HepG2 (cell line): Measurements from ENCODE around the gene CFAP91. TPM values are rescaled to one million over a fixed set of nuclear protein-coding genes. Genes with fewer than 3 reads are reported as not detected.

Source experiments
- FOXA1 ChIP-seq, 2 experiments: fragments of 450-650 bp in 1 of 2; sonication (generic) in 1 of 2; formaldehyde crosslinking in 1 of 2; IDR thresholded peaks; 2 replicates each; pipeline versions ENCODE4 v1.4.0 to v1.6.1; 2016 to 2020; ENCODE audit warnings: missing genetic modification reagents in 1 of 2
- FOXK2 ChIP-seq: fragments of 450-650 bp; IDR thresholded peaks from 2 replicates; pipeline ENCODE4 v1.6.1; 2016
- HES4 ChIP-seq: sonication (generic); formaldehyde crosslinking; IDR thresholded peaks from 2 replicates; pipeline ENCODE4 v1.9.0; 2021; ENCODE audit warnings: mild to moderate bottlenecking, missing genetic modification reagents, borderline replicate concordance
- HNF4G ChIP-seq, 2 experiments: sonication (generic) in 1 of 2; formaldehyde crosslinking in 1 of 2; IDR thresholded peaks; 2 replicates each; pipeline versions ENCODE4 v1.4.0 to v1.6.1; 2011 to 2020; ENCODE audit warnings: borderline replicate concordance in 2 of 2, low read depth in 2 of 2, mild to moderate bottlenecking in 2 of 2, low read length in 1 of 2, missing genetic modification reagents in 1 of 2, moderate library complexity in 1 of 2
- HNRNPLL ChIP-seq: fragments of 200-400 bp; formaldehyde crosslinking; IDR thresholded peaks from 2 replicates; pipeline ENCODE4 v1.6.1; 2017; ENCODE audit warnings: mild to moderate bottlenecking, low read depth, low read length; ENCODE audit not compliant: poor library complexity, severe bottlenecking
- KLF9 ChIP-seq: IDR thresholded peaks from 2 replicates; pipeline ENCODE4 v1.6.1; 2016; ENCODE audit warnings: low read depth
- KMT2A ChIP-seq: sonication (generic); formaldehyde crosslinking; IDR thresholded peaks from 2 replicates; pipeline ENCODE4 v1.4.0; 2020; ENCODE audit warnings: missing genetic modification reagents
- NCOR1 ChIP-seq: fragments of 200-600 bp; sonication (generic); IDR thresholded peaks from 2 replicates; pipeline ENCODE4 v1.7.0; 2017; ENCODE audit warnings: antibody characterized with exemption, low read length, borderline replicate concordance
- PPARG ChIP-seq: conservative IDR thresholded peaks from 2 replicates; pipeline ENCODE4 v1.6.1; 2016; ENCODE audit warnings: missing biosample characterization, missing genetic modification reagents
- RFXAP ChIP-seq: sonication (generic); formaldehyde crosslinking; IDR thresholded peaks from 2 replicates; pipeline ENCODE4 v1.4.0; 2020; ENCODE audit warnings: missing genetic modification reagents, borderline replicate concordance
- RXRB ChIP-seq: IDR thresholded peaks from 2 replicates; pipeline ENCODE4 v1.6.1; 2016; ENCODE audit warnings: borderline replicate concordance, missing genetic modification reagents, missing compliant biosample characterization
- SALL1 ChIP-seq: sonication (generic); formaldehyde crosslinking; IDR thresholded peaks from 2 replicates; pipeline ENCODE4 v1.8.0; 2022; ENCODE audit warnings: mild to moderate bottlenecking, missing genetic modification reagents
- SOX6 ChIP-seq, 2 experiments: fragments of 450-650 bp in 1 of 2; sonication (generic) in 1 of 2; formaldehyde crosslinking in 1 of 2; IDR thresholded peaks; 2 replicates each; pipeline versions ENCODE4 v1.4.0 to v1.6.1; 2017 to 2020; ENCODE audit warnings: antibody characterized with exemption in 1 of 2, mild to moderate bottlenecking in 1 of 2, missing genetic modification reagents in 1 of 2
- TGIF2 ChIP-seq: IDR thresholded peaks from 2 replicates; pipeline ENCODE4 v1.6.1; 2016; ENCODE audit warnings: control low read depth, missing compliant biosample characterization
- ZFP91 ChIP-seq: sonication (generic); formaldehyde crosslinking; IDR thresholded peaks from 2 replicates; pipeline ENCODE4 v1.9.0; 2022; ENCODE audit warnings: missing genetic modification reagents, mild to moderate bottlenecking, borderline replicate concordance
- ZFY ChIP-seq: sonication (generic); formaldehyde crosslinking; IDR thresholded peaks from 2 replicates; pipeline ENCODE4 v1.4.0; 2020; ENCODE audit warnings: missing genetic modification reagents
- ZNF234 ChIP-seq: sonication (generic); formaldehyde crosslinking; conservative IDR thresholded peaks from 2 replicates; pipeline ENCODE4 v1.5.1; 2020; ENCODE audit warnings: mild to moderate bottlenecking, missing genetic modification reagents
- ZNF441 ChIP-seq: sonication (generic); formaldehyde crosslinking; IDR thresholded peaks from 2 replicates; pipeline ENCODE4 v1.7.0; 2021; ENCODE audit warnings: missing genetic modification reagents, borderline replicate concordance
- ZNF543 ChIP-seq: sonication (generic); formaldehyde crosslinking; IDR thresholded peaks from 2 replicates; pipeline ENCODE4 v1.4.0; 2020; ENCODE audit warnings: mild to moderate bottlenecking, missing genetic modification reagents
- ZNF644 ChIP-seq: IDR thresholded peaks from 2 replicates; pipeline ENCODE4 v1.6.1; 2016; ENCODE audit warnings: low read depth
- ZNF792 ChIP-seq: IDR thresholded peaks from 2 replicates; pipeline ENCODE4 v1.6.1; 2016
- polyA plus RNA-seq, 8 experiments: library from polyadenylated mRNA; depleted of rRNA in 3 of 8; stranded (reverse) in 7 of 8; unstranded in 1 of 8; fragments of >200 nt; fragmentation: Illumina TruSeq in 4 of 8; extraction: Trizol in 4 of 8; gene quantifications; 2 replicates each; pipeline versions ENCODE4 v1.2.1 to v1.2.3, GENCODE V29; 2011 to 2016; ENCODE audit warnings: low read depth in 4 of 8, missing spikeins in 1 of 8, mixed read lengths in 1 of 8; ENCODE audit not compliant: insufficient read depth in 1 of 8
- total RNA-seq, 5 experiments: library from RNA; depleted of rRNA; stranded (reverse); fragments of >200 nt; fragmentation: Illumina TruSeq; extraction: Trizol; gene quantifications; 2 replicates each; pipeline ENCODE4 v1.2.3, GENCODE V29; 2016; ENCODE audit warnings: low read depth in 1 of 5
- TF ChIP-seq, protein P1 (sequence below), 2 experiments: sonication (generic) in 1 of 2; formaldehyde crosslinking in 1 of 2; IDR thresholded peaks; 2 replicates each; pipeline versions ENCODE4 v1.4.0 to v1.6.1; 2018 to 2020; ENCODE audit warnings: missing genetic modification reagents in 2 of 2, borderline replicate concordance in 1 of 2, low read depth in 1 of 2, mild to moderate bottlenecking in 1 of 2, missing biosample characterization in 1 of 2
- TF ChIP-seq, protein P2 (sequence below): sonication (generic); formaldehyde crosslinking; IDR thresholded peaks from 2 replicates; pipeline ENCODE4 v1.8.0; 2022; ENCODE audit warnings: low read depth, missing genetic modification reagents

CFAP91 gene
- total and polyA plus RNA-seq, 2 of the 13 experiments (the other 11 are each of a cell fraction or from before 2014, with no cell fraction given) = not detected

DNA sequence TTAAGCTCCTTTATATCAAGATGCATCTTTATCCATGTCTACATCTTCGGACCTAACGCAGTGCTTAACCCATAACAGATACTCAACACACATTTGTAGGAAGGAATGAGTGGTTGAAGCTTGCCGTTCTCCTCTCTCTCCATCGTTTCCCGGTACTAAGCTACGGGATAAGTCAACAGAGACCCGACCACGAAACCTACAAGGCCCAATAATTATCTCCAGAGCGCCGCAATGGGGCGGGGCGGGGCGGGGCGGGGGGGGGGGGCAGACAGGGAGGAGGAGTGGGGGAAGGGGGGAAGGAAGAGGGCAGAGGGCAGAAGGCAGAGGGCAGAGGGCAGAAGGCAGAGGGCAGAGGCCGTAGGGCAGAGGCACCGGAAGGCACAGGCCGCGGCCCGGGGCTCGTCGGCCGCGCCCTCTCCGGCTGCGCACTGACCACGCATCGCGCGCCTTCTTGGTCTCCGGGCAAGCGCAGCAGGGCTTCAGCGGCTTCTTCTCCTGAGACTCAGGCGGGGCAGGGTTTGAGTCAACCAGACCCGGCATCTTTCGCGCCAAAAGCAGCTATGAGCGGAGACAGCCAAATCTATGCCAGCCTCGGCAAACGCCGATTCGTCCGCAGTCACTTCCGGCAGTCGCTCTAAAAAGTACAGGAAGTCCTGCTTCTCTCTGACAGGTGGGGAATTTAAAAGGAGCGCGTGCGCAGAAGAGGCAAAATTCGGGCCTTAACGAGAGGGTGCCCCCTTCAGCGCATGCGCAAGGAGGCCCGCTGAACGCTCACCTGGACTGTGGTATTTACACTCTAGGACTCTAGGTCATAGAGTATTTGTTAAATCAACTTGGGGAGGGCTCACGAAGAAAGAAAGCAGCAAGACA is 25.8 kb upstream of the CFAP91 start, which contains the start of gene COX17 (continued):
- TF ChIP-seq ZFY (CRISPR knock-in tag) (peak; percentile 96), ZNF441 (peak; percentile 3; the same call in 1 of the 2 replicates), KLF9 (CRISPR knock-in tag) (0 out of 2 replicates have a peak, but pooled peaks have one; percentile 64), KMT2A (peak; percentile 82), SALL1 (CRISPR knock-in tag) (peak; percentile 69), RFXAP (CRISPR knock-in tag) (peak; percentile 57; the same call in 1 of the 2 replicates), FOXK2 (peak; percentile 51; the same call in 1 of the 2 replicates), PPARG (CRISPR knock-in tag) (peak; percentile 59; the same call in 1 of the 2 replicates), ZNF792 (CRISPR knock-in tag) (0 out of 2 replicates have a peak, but pooled peaks have one; percentile 24), HNRNPLL (peak; percentile 65), ZNF644 (CRISPR knock-in tag) (0 out of 2 replicates have a peak, but pooled peaks have one; percentile 17), ZNF234 (CRISPR knock-in tag) (no peak), HES4 (CRISPR knock-in tag) (0 out of 2 replicates have a peak, but pooled peaks have one; percentile 52), TGIF2 (CRISPR knock-in tag) (peak; percentile 76; the same call in 1 of the 2 replicates), NCOR1 (no peak), SOX6 (IDR thresholded peaks at IDR 0.05) (no peak), SOX6 (CRISPR knock-in tag; IDR thresholded peaks at IDR 0.05) (peak; percentile 55; the same call in 1 of the 2 replicates), ZNF543 (peak; percentile 78), ZFP91 (CRISPR knock-in tag) (peak; percentile 71; the same call in 1 of the 2 replicates), FOXA1 (IDR thresholded peaks at IDR 0.05) (no peak), FOXA1 (CRISPR knock-in tag; IDR thresholded peaks at IDR 0.05) (peak; percentile 87), HNF4G (IDR thresholded peaks at IDR 0.05; ENCODE audit: borderline replicate concordance, low read depth, low read length) (peak; percentile 53; the same call in 1 of the 2 replicates), HNF4G (CRISPR knock-in tag; IDR thresholded peaks at IDR 0.05; ENCODE audit: borderline replicate concordance, low read depth) (no peak), RXRB (peak; percentile 16; the same call in 1 of the 2 replicates)
- TF ChIP-seq, protein P1, sequence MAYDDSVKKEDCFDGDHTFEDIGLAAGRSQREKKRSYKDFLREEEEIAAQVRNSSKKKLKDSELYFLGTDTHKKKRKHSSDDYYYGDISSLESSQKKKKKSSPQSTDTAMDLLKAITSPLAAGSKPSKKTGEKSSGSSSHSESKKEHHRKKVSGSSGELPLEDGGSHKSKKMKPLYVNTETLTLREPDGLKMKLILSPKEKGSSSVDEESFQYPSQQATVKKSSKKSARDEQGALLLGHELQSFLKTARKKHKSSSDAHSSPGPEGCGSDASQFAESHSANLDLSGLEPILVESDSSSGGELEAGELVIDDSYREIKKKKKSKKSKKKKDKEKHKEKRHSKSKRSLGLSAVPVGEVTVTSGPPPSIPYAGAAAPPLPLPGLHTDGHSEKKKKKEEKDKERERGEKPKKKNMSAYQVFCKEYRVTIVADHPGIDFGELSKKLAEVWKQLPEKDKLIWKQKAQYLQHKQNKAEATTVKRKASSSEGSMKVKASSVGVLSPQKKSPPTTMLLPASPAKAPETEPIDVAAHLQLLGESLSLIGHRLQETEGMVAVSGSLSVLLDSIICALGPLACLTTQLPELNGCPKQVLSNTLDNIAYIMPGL (CRISPR knock-in tag; IDR thresholded peaks at IDR 0.05; ENCODE audit: borderline replicate concordance in 1 of 2, low read depth in 1 of 2) = 0 out of 4 replicates have a peak, but pooled peaks have one; percentile 18 to 38
- TF ChIP-seq, protein P2, sequence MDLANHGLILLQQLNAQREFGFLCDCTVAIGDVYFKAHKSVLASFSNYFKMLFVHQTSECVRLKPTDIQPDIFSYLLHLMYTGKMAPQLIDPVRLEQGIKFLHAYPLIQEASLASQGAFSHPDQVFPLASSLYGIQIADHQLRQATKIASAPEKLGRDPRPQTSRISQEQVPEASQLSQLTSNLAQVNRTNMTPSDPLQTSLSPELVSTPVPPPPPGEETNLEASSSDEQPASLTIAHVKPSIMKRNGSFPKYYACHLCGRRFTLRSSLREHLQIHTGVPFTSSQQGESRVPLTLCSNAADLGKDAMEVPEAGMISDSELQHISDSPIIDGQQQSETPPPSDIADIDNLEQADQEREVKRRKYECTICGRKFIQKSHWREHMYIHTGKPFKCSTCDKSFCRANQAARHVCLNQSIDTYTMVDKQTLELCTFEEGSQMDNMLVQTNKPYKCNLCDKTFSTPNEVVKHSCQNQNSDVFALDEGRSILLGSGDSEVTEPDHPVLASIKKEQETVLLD (CRISPR knock-in tag) = 0 out of 2 replicates have a peak, but pooled peaks have one; percentile 44
